IMR-90 (cell line): ENCODE measurements around the gene ABCC3. TPM values are rescaled to one million over a fixed set of nuclear protein-coding genes. Genes with fewer than 3 reads are reported as not detected.

Source experiments
- ATAC-seq: fragments of 200-7000 bp; cut with Tn5 transposase; 2 replicates; pipeline ENCODE4 v1.9.1; 2020; ENCODE audit warnings: low read depth, mild to moderate bottlenecking, moderate library complexity
- BruUV-seq: library from RNA; stranded (reverse); fragments of 400-500 nt; replicated peaks from 2 replicates; lab custom pipeline; 2021; lab: Mats Ljungman, UMichigan
- CTCF ChIA-PET: fragments of 300-600 bp; formaldehyde crosslinking; extraction: SDS; loops from one replicate; lab custom pipeline; 2021; ENCODE audit warnings: antibody characterized with exemption; lab: Yijun Ruan, JAX
- POLR2A ChIA-PET: fragments of 300-600 bp; sonication (Branson Sonifier 250); formaldehyde crosslinking; loops from one replicate; lab custom pipeline; 2022; ENCODE audit warnings: antibody characterized with exemption; ENCODE audit not compliant: unreplicated experiment; lab: Charles Lee
- DNase-seq: peaks from one replicate; pipeline ENCODE4 v3.0.0; 2013
- H2AFZ ChIP-seq: replicated peaks from 2 replicates; pipeline ENCODE3; 2013; ENCODE audit warnings: low read length, mild to moderate bottlenecking; ENCODE audit not compliant: poor library complexity
- H2AK5ac ChIP-seq: 2 replicates; pipeline ENCODE4 v1.6.1; 2013; ENCODE audit warnings: low read depth, low read length, inconsistent platforms
- H2AK9ac ChIP-seq: replicated peaks from 2 replicates; pipeline ENCODE3; 2013; ENCODE audit warnings: mild to moderate bottlenecking, low read depth, low read length, moderate library complexity; ENCODE audit not compliant: poor library complexity
- H2BK120ac ChIP-seq: 2 replicates; pipeline ENCODE4 v1.6.1; 2013; ENCODE audit warnings: low read depth, low read length, inconsistent platforms
- H2BK15ac ChIP-seq: 3 replicates; pipeline ENCODE4 v1.6.1; 2013; ENCODE audit warnings: low read depth, low read length, inconsistent platforms
- H2BK20ac ChIP-seq: 2 replicates; pipeline ENCODE4 v1.6.1; 2013; ENCODE audit warnings: low read depth, mild to moderate bottlenecking, inconsistent platforms, low read length, moderate library complexity
- H2BK5ac ChIP-seq: 2 replicates; pipeline ENCODE4 v1.6.1; 2013; ENCODE audit warnings: mild to moderate bottlenecking, low read depth, low read length, inconsistent platforms; ENCODE audit not compliant: poor library complexity, severe bottlenecking
- H3K14ac ChIP-seq: replicated peaks from 2 replicates; pipeline ENCODE4 v1.6.1; 2013; ENCODE audit warnings: low read depth, low read length, inconsistent platforms
- H3K18ac ChIP-seq: 2 replicates; pipeline ENCODE4 v1.6.1; 2013; ENCODE audit warnings: low read depth, low read length, control low read depth
- H3K23ac ChIP-seq: 2 replicates; pipeline ENCODE4 v1.6.1; 2013; ENCODE audit warnings: low read depth, low read length, inconsistent platforms
- H3K27ac ChIP-seq: 2 replicates; pipeline ENCODE4 v1.5.1; 2013; ENCODE audit warnings: mild to moderate bottlenecking, control low read depth, low read length; ENCODE audit not compliant: insufficient read depth
- H3K27me3 ChIP-seq: 2 replicates; pipeline ENCODE4 v1.6.1; 2013; ENCODE audit warnings: low read length; ENCODE audit not compliant: control insufficient read depth, insufficient read depth
- H3K36me3 ChIP-seq: 2 replicates; pipeline ENCODE4 v1.6.1; 2013; ENCODE audit warnings: low read length, mixed read lengths; ENCODE audit not compliant: control insufficient read depth, insufficient read depth
- H3K4ac ChIP-seq: 2 replicates; pipeline ENCODE4 v1.6.1; 2013; ENCODE audit warnings: low read depth, low read length, inconsistent platforms
- H3K4me1 ChIP-seq: 2 replicates; pipeline ENCODE4 v1.6.1; 2013; ENCODE audit warnings: low read length, mixed read lengths; ENCODE audit not compliant: control insufficient read depth, insufficient read depth
- H3K4me2 ChIP-seq: 2 replicates; pipeline ENCODE4 v1.6.1; 2013; ENCODE audit warnings: low read depth, mild to moderate bottlenecking, control low read depth, low read length, moderate library complexity
- H3K4me3 ChIP-seq: 2 replicates; pipeline ENCODE4 v1.5.1; 2013; ENCODE audit warnings: low read depth, mild to moderate bottlenecking, control low read depth, low read length, moderate library complexity; ENCODE audit not compliant: insufficient read depth
- H3K56ac ChIP-seq: 2 replicates; pipeline ENCODE4 v1.6.1; 2013; ENCODE audit warnings: low read length, inconsistent platforms; ENCODE audit not compliant: insufficient read depth; ENCODE audit errors: extremely low read depth
- H3K79me1 ChIP-seq, 2 experiments: 2 replicates each; pipeline ENCODE4 v1.6.1; 2013; ENCODE audit warnings: low read length in 2 of 2, inconsistent platforms in 1 of 2, low read depth in 1 of 2
- H3K9ac ChIP-seq: 2 replicates; pipeline ENCODE4 v1.6.1; 2013; ENCODE audit warnings: low read depth, low read length, control low read depth
- H3K9me1 ChIP-seq: 2 replicates; pipeline ENCODE4 v1.6.1; 2013; ENCODE audit warnings: low read length, inconsistent platforms; ENCODE audit not compliant: insufficient read depth
- H3K9me3 ChIP-seq: 2 replicates; pipeline ENCODE4 v1.6.1; 2013; ENCODE audit warnings: low read length; ENCODE audit not compliant: control insufficient read depth, insufficient read depth
- H4K20me1 ChIP-seq: 2 replicates; pipeline ENCODE4 v1.6.1; 2013; ENCODE audit warnings: low read length, inconsistent platforms; ENCODE audit not compliant: insufficient read depth
- H4K5ac ChIP-seq: 2 replicates; pipeline ENCODE4 v1.6.1; 2013; ENCODE audit warnings: mild to moderate bottlenecking, low read depth, low read length, control low read depth
- H4K8ac ChIP-seq, 2 experiments: 2 replicates each; pipeline ENCODE4 v1.6.1; 2013; ENCODE audit warnings: low read depth in 2 of 2, low read length in 2 of 2, control low read depth in 1 of 2, inconsistent platforms in 1 of 2
- H4K91ac ChIP-seq: 2 replicates; pipeline ENCODE4 v1.6.1; 2013; ENCODE audit warnings: low read depth, low read length, inconsistent platforms; ENCODE audit not compliant: insufficient read depth
- MXI1 ChIP-seq: IDR thresholded peaks from 2 replicates; pipeline ENCODE4 v1.6.1; 2012; ENCODE audit warnings: low read depth, mild to moderate bottlenecking, low read length, moderate library complexity, borderline replicate concordance
- WGBS, 2 experiments: methylation state at CpG; one replicate each; pipeline versions ENCODE4 v1.1.5 to v1.1.7; 2013; ENCODE audit warnings: missing lambda C conversion rate in 2 of 2; ENCODE audit not compliant: insufficient read length in 1 of 2; ENCODE audit errors: extremely low coverage in 2 of 2; 5-methylcytosine and 5-hydroxymethylcytosine counted together
- dilution Hi-C: fragments of 300-500 bp; cut with HindIII; formaldehyde crosslinking; loops from one replicate; pipeline ENCODE4 v1.14.3; 2018; ENCODE audit warnings: low sequenced_read_pairs; ENCODE audit not compliant: unreplicated experiment
- in situ Hi-C: fragments of 300-500 bp; cut with MboI; formaldehyde crosslinking; loops from 3 replicates; pipeline ENCODE4 v1.14.3; 2019; ENCODE audit warnings: low sequenced_read_pairs, inconsistent platforms, mixed read lengths
- intact Hi-C: fragments of 100-400 bp; cut with micrococcal nuclease; formaldehyde crosslinking; loops from 2 replicates; pipeline ENCODE4 v1.10.0; 2022
- polyA plus RNA-seq, 3 experiments: library from polyadenylated mRNA; depleted of rRNA; stranded (reverse); fragments of >200 nt; gene quantifications; 2 replicates each; pipeline ENCODE4 v1.2.3, GENCODE V29; 2012; ENCODE audit warnings: low replicate concordance in 1 of 3
- total RNA-seq: library from RNA; depleted of rRNA; stranded (reverse); fragments of >200 nt; gene quantifications from 2 replicates; pipeline ENCODE4 v1.2.3, GENCODE V29; 2012

ABCC3 gene
- total and polyA plus RNA-seq, 2 of the 4 experiments (the other 2 are of a cell fraction) = 3.2 to 6.6 TPM

GRCh38 chr17:50690887-50691549 lies 56.3 kb downstream of the ABCC3 start:
- Histone ChIP-seq H3K4ac (peak overlapping the region; percentile 39; the same call in 1 of the 2 replicates), H3K56ac (no peak overlapping the region), H3K27me3 (no peaks in the 10 kb centered on the region), H3K4me2 (no peak overlapping the region), H3K23ac (peak overlapping the region; percentile 35; the same call in 1 of the 2 replicates), H4K5ac (no peak overlapping the region), H2AFZ (no peak overlapping the region), H3K4me1 (peaks cover 56% of the 10 kb centered on the region), H3K9me3 (no peaks in the 10 kb centered on the region), H4K91ac (no peak overlapping the region), H3K9ac (no peak overlapping the region), H2BK120ac (peak overlapping the region; percentile 12; the same call in 1 of the 2 replicates), H3K4me3 (no peak overlapping the region), H3K18ac (no peak overlapping the region; the same call in 1 of the 2 replicates), H2AK9ac (no peak overlapping the region), H2BK5ac (no peak overlapping the region), H3K14ac (peak overlapping the region; percentile 3; the same call in 1 of the 2 replicates), H2BK20ac (no peak overlapping the region), H4K8ac (no peak overlapping the region), H2AK5ac (no peak overlapping the region), H2BK15ac (no peak overlapping the region), H3K79me1 (peaks cover 0 to 24% of the 10 kb centered on the region in 2 experiments; a peak in 2 of 4 replicates), H3K36me3 (peaks cover 8% of the 10 kb centered on the region), H3K9me1 (peaks cover 31% of the 10 kb centered on the region), H4K20me1 (peaks cover 4% of the 10 kb centered on the region; the same call in 1 of the 2 replicates), H3K27ac (no peak overlapping the region)
- intact Hi-C loops (no loop called here), in situ Hi-C loops (loop anchor here (5.0 to 10.0 kb wide), 2 partner anchors 144 to 206 kb away; partner anchors contain the start of gene SPATA20), dilution Hi-C loops (no loop called here)
- ChIA-PET POLR2A (no interaction called here), CTCF (interaction anchor here (2.4 kb wide), 1 partner anchor 140 kb away, joined by 9 read pairs; no protein-coding TSS in a partner anchor)
- no peak for ATAC-seq
- DNase-seq = no peak
- BruUV-seq = no TSS peak
- WGBS, 2 experiments = 95% methylated on average over 4 of the region's 9 CpGs; no CpG with 5 or more reads in 1 of the 2 experiments
- no peak for TF ChIP-seq MXI1
